HEK293 (cell line): ENCODE measurements around the gene YPEL1.
A peak's percentile ranks its signal among the peaks of the same experiment; 100 is the strongest.

Experiments used
- CTCF ChIA-PET: fragments of 350-600 bp; formaldehyde crosslinking; extraction: SDS; loops from one replicate; lab custom pipeline; 2021; ENCODE audit warnings: antibody characterized with exemption; lab: Yijun Ruan, JAX
- POLR2A ChIA-PET: fragments of 300-600 bp; formaldehyde crosslinking; extraction: SDS; loops from one replicate; lab custom pipeline; 2020; ENCODE audit warnings: antibody characterized with exemption, inconsistent platforms; lab: Yijun Ruan, JAX
- H3K27ac ChIP-seq: fragments of 200-500 bp; sonication (Bioruptor generic); 2 replicates; pipeline ENCODE4 v1.5.1; 2014; ENCODE audit warnings: low read depth, low read length, control low read depth, inconsistent platforms; ENCODE audit errors: extremely low read depth
- H3K36me3 ChIP-seq, 2 experiments: fragments of 200-500 bp in 1 of 2; sonication (Bioruptor generic) in 1 of 2; 1 replicate in 1 of 2; 2 replicates in 1 of 2; pipeline ENCODE4 v1.5.1; 2014 to 2017; ENCODE audit warnings: inconsistent platforms in 2 of 2, low read length in 2 of 2; ENCODE audit not compliant: control insufficient read depth in 2 of 2, insufficient read depth in 1 of 2
- H3K4me1 ChIP-seq: fragments of 200-500 bp; sonication (Bioruptor generic); 2 replicates; pipeline ENCODE4 v1.5.1; 2014; ENCODE audit warnings: mild to moderate bottlenecking, low read length, inconsistent platforms; ENCODE audit not compliant: control insufficient read depth, insufficient read depth
- H3K4me3 ChIP-seq: 2 replicates; pipeline ENCODE4 v1.5.1; 2011; ENCODE audit warnings: low read depth, mild to moderate bottlenecking, control low read depth, low read length, moderate library complexity
- H3K9me3 ChIP-seq: fragments of 200-500 bp; sonication (Bioruptor generic); 2 replicates; pipeline ENCODE4 v1.5.1; 2014; ENCODE audit warnings: low read depth, low read length, inconsistent platforms; ENCODE audit not compliant: control insufficient read depth, insufficient read depth
- KLF16 ChIP-seq: fragments of 450-650 bp; formaldehyde crosslinking; IDR thresholded peaks from 2 replicates; pipeline ENCODE4 v1.5.1; 2017; ENCODE audit warnings: missing biosample characterization, missing genetic modification characterization
- PBX3 ChIP-seq: sonication (generic); formaldehyde crosslinking; IDR thresholded peaks from 2 replicates; pipeline ENCODE4 v1.8.1; 2022; ENCODE audit warnings: mild to moderate bottlenecking, moderate library complexity, missing genetic modification reagents
- RBAK ChIP-seq: fragments of 450-650 bp; formaldehyde crosslinking; IDR thresholded peaks from 2 replicates; pipeline ENCODE4 v1.5.1; 2016; ENCODE audit warnings: missing biosample characterization, missing genetic modification characterization
- ZBTB20 ChIP-seq: fragments of 450-650 bp; formaldehyde crosslinking; IDR thresholded peaks from 2 replicates; pipeline ENCODE4 v1.5.1; 2016; ENCODE audit warnings: missing biosample characterization, missing genetic modification characterization
- ZEB2 ChIP-seq: fragments of 450-650 bp; formaldehyde crosslinking; IDR thresholded peaks from 2 replicates; pipeline ENCODE4 v1.5.1; 2016; ENCODE audit warnings: missing biosample characterization, missing genetic modification characterization
- ZFHX2 ChIP-seq: fragments of 450-650 bp; formaldehyde crosslinking; conservative IDR thresholded peaks from 2 replicates; pipeline ENCODE4 v1.5.1; 2016; ENCODE audit warnings: missing biosample characterization, missing genetic modification characterization
- ZNF138 ChIP-seq: fragments of 450-650 bp; formaldehyde crosslinking; IDR thresholded peaks from 2 replicates; pipeline ENCODE4 v1.5.1; 2016; ENCODE audit warnings: missing biosample characterization, missing genetic modification characterization, borderline replicate concordance
- ZNF174 ChIP-seq: fragments of 450-650 bp; formaldehyde crosslinking; IDR thresholded peaks from 2 replicates; pipeline ENCODE4 v1.5.0; 2017; ENCODE audit warnings: missing biosample characterization, mild to moderate bottlenecking, missing genetic modification characterization
- ZNF175 ChIP-seq: fragments of 450-650 bp; formaldehyde crosslinking; IDR thresholded peaks from 2 replicates; pipeline ENCODE4 v1.5.1; 2016; ENCODE audit warnings: missing biosample characterization, missing genetic modification characterization
- ZNF280D ChIP-seq: fragments of 450-650 bp; formaldehyde crosslinking; IDR thresholded peaks from 2 replicates; pipeline ENCODE4 v1.5.1; 2016; ENCODE audit warnings: missing biosample characterization, missing genetic modification characterization
- ZNF48 ChIP-seq: fragments of 450-650 bp; formaldehyde crosslinking; IDR thresholded peaks from 2 replicates; pipeline ENCODE4 v1.5.1; 2016; ENCODE audit warnings: missing biosample characterization, missing genetic modification characterization
- ZNF514 ChIP-seq: fragments of 450-650 bp; formaldehyde crosslinking; IDR thresholded peaks from 2 replicates; pipeline ENCODE4 v1.5.1; 2016; ENCODE audit warnings: missing biosample characterization, missing genetic modification characterization
- ZNF629 ChIP-seq: fragments of 450-650 bp; formaldehyde crosslinking; IDR thresholded peaks from 2 replicates; pipeline ENCODE4 v1.5.1; 2017; ENCODE audit warnings: missing biosample characterization, missing genetic modification characterization
- ZNF677 ChIP-seq: fragments of 450-650 bp; IDR thresholded peaks from 2 replicates; pipeline ENCODE4 v1.5.0; 2018; ENCODE audit warnings: missing biosample characterization, mild to moderate bottlenecking, missing genetic modification characterization, moderate library complexity

The YPEL1 gene

GRCh38 chr22:21700822-21701221, 34.8 kb downstream of the YPEL1 start:
- Histone ChIP-seq H3K4me3 (no peak overlapping the region), H3K36me3 (peaks cover 0 to 42% of the 10 kb centered on the region in 2 experiments; a peak in 1 of 3 replicates)

GRCh38 chr22:21699643-21700042, 36.0 kb downstream of the YPEL1 start:
- POLR2A ChIA-PET: interaction anchor here (0.5 kb wide), 1 partner anchor 43 kb away, joined by 3 read pairs; no protein-coding TSS in a partner anchor
- Histone ChIP-seq H3K36me3 (peaks cover 0 to 53% of the 10 kb centered on the region in 2 experiments; a peak in 1 of 3 replicates), H3K9me3 (no peaks in the 10 kb centered on the region), H3K4me3 (no peak overlapping the region), H3K27ac (no peak overlapping the region), H3K4me1 (no peaks in the 10 kb centered on the region)
- TF ChIP-seq ZEB2 (tag by site-specific recombination) (no peak), ZNF48 (no peak), ZNF629 (no peak)
- CTCF ChIA-PET: interaction anchor here (1.2 kb wide), 1 partner anchor 14 kb away, joined by 3 read pairs; no protein-coding TSS in a partner anchor

More at GRCh38 chr22:21700822-21701221, 34.8 kb downstream of the YPEL1 start:
- CTCF ChIA-PET: interaction anchor here (1.2 kb wide), 1 partner anchor 13 kb away, joined by 3 read pairs; no protein-coding TSS in a partner anchor
- Histone ChIP-seq H3K4me1 (no peaks in the 10 kb centered on the region), H3K9me3 (no peaks in the 10 kb centered on the region), H3K27ac (no peak overlapping the region)
- POLR2A ChIA-PET: no interaction called here
- no peak for TF ChIP-seq RBAK (tag by site-specific recombination)
- TF ChIP-seq ZNF677 (tag by site-specific recombination): no peak
- no peak for TF ChIP-seq ZNF174
- no peak for TF ChIP-seq KLF16
- no peak for TF ChIP-seq ZNF514 (tag by site-specific recombination)
- no peak for TF ChIP-seq ZNF175 (tag by site-specific recombination)
- no peak for TF ChIP-seq ZNF280D (tag by site-specific recombination)

DNA sequence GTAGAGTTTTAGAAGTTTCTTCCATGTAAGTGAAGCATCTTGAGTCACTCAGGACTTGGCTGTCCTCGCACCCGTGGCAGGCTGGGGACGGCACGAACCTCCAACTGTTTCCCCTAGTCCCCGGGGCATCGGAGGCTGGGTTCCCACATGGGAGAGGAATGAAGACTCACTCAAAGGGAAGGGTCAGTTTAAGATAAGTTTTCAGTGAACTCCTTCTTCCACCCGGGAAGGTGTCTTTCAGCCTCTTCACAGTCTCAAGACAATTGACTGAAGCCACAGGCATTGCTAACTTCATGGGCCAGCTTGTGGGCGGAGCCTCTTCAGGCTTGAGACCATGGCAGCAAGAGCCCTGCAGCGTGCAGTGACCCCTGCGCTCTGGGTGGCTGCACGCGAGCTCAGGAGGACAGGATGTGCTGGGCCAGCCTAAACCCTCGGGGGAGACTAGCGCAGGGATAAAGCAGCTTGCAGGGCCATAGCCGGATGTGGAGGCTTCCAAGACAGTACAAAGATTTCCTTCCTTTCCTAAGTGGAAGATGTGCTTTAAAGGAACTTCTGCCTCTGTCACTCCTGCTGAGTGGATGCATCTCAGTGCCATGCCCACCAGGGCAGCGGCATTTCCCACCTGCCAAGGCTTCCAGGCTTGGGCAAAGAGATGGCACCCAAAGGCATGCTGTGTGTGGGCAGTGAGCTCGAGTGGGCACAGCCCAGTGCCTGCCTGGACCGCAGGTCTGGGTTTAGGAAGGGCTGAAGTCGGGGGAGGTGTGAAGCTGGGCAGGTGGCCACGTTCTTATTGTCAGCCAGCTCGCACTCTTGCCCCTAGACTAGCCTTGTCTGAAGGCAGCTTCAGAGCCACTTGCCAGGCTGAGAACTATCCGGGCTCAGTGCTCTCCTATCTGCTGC, 36.9 kb downstream of the YPEL1 start:
- ChIA-PET CTCF (interaction anchor here (1.2 kb wide), 2 partner anchors 39 to 240 kb away, joined by 4 read pairs; no protein-coding TSS in a partner anchor), POLR2A (interaction anchor here (1.5 kb wide), 1 partner anchor 28 kb away, joined by 4 read pairs; no protein-coding TSS in a partner anchor)
- no peak for TF ChIP-seq ZNF138
- TF ChIP-seq PBX3 (CRISPR knock-in tag): no peak
- 0 out of 2 replicates have a peak, but pooled peaks have one; percentile 11 for TF ChIP-seq ZFHX2 (tag by site-specific recombination)
- peak; percentile 18; the same call in 1 of the 2 replicates for TF ChIP-seq ZBTB20 (tag by site-specific recombination)
- Histone ChIP-seq H3K4me1 (no peaks in the 10 kb centered on the region), H3K36me3 (peaks cover 0 to 63% of the 10 kb centered on the region in 2 experiments; a peak in 1 of 3 replicates), H3K27ac (no peak overlapping the region), H3K4me3 (no peak overlapping the region), H3K9me3 (no peaks in the 10 kb centered on the region)
